Stimulated activated CD8-positive, alpha-beta memory T cell treated with anti-CD3 and anti-CD28 coated beads, Interleukin-12 subunit alpha, Interleukin-12 subunit beta, amount 100 ng/mL, for 4 hours (primary cell): ENCODE data around the gene CDR2L.

Source experiments
- DNase-seq: peaks from one replicate; pipeline ENCODE4 v3.0.0-alpha.2; 2020; ENCODE audit warnings: low read depth

Gene CDR2L

DNA sequence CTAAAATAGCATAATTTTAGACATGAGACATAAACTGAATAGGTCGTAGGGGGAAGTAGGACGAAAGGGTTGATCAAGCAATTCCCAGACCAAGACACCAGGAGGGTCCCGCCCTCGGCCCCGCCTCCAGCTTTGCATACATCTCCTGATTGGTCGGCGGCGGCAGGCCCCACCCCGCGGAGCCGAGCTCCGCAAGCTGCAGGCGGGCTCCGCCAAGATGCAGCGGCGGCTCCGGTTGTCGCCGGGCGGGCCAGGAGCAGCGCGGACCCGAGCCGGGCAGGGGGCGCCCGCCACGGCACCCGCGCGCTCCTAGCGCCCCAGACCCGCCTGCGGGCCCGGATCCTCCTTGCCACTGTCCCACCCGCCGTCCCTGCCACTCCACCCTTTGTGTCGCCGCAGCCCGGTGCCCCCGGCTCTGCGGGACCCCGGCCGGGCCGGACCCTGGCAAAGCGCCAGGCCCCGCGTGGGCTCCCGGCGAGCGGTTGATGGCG lies at the start of gene CDR2L:
Gene CDR2L (plus strand): TSS at position 215 of the 491 bp plus-strand sequence. CDS start 412 bp downstream, outside the sequence.
- DNase-seq, result peak; percentile 82

DNA sequence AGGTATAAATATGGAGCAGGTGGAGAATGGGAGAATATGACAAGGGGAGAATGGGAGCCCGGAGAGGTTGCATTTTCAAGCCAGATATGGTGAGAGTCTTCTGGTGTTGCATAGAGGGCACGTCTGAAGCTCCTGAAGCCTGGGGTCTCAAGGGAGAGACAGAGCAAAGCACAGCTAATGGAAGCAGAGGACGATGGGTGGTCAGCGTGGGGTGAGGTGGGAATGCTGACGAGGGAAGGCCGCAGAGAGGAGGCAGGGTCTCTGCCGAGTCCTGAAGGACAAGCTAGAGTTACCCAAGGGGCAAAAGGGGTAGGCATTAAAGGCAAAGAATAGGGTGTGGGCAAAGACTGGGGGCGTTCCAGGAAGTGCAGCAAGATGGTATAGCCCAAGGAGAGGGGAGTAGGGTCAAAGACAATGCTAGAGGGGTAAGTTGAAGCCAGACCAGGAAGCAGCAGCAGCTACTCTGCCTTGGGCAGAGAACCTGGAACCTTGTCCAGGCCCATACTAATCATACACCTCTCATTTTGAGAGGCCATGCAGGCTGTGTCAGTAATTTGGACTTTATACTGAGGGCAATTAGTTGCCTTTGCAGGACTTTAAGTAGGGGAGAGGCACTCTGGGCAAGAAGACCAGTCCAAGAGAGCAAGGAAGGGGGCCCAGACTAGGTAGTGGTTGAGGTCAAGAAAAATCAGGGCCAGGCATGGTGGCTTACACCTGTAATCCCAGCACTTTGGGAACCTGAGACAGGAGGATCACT lies 49.1 kb upstream of the CDR2L start:
- DNase-seq, result no peak

DNA sequence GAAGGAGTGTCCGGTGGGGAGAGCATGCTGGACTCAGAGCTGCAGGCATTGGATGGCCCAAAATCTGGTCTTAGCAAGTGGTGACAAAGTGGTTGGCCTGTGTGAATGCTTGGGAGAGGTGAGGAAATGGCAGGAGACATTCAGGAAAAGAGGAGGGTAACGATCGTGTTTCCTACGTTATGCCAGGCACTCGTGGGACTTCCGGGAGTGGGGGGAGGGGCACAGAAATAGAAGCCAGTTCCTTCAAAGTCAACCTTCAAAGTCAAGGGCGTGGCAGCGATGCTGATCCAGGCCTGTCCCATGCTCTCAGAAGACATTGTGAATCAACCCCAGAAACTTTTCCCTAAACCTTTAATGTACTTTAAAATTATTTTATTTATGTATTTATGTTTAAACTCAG lies 47.9 kb upstream of the CDR2L start:
- DNase-seq, result no peak

DNA sequence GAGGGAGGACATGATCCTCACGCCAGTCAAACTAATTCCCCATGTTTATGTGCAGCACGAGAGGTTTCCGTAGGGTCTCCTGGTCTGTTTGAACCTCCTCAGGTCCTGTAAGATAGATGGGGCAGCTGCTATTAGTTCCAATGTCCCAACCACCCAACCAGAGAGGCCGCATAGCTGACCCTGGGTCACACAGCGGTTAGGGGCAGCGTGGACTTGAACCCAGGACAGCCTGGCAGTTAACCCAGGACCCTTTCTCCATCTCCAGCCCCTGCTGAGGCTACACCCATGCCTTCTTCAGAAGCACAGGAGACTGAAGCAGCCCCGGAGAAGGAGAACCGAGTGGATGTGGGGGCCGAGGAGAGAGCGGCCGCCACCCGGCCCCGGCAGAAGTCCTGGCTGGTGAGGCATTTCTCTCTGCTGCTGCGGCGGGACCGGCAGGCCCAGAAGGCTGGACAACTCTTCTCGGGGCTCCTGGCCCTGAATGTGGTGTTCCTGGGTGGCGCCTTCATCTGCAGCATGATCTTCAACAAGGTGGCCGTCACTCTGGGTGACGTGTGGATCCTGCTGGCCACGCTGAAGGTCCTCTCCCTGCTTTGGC lies 46.2 kb upstream of the CDR2L start:
- no peak for DNase-seq

DNA sequence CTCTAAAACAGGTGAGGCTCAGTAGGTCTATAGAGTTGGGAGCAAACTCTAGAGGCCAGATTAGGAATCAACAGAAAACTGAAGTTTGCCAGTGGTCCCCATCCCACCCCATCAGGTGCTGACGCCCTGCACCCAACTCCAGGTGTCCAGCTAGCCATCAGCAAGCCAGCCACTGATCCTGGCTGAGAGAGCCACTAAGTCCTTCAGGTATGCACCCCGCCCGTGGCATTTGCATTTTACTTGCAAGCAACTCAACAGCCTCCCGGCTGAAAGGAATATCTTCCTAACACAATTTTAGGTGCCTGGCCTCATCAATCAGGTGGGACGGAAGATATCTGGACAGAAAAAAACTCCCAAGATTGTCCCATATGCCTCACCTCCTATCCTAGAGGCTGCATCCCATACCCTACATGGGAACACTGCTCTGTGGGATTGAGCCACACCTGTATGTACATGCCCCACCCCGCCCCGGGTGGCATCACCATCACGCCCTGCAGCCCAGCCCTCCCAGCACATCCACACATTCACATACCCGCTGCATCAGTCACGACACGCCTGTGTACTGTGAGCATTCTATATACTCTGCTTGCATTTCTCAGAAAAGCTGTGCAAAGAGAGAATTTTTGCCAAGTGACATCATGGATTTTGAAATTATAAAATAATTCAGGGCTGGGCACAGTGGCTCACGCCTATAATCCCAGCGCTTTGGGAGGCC lies 43.5 kb upstream of the CDR2L start:
- no peak for DNase-seq

- DNase-seq, result no peak
Observed at GRCh38 chr17:74945543-74945942, 41.9 kb upstream of the CDR2L start.

DNA sequence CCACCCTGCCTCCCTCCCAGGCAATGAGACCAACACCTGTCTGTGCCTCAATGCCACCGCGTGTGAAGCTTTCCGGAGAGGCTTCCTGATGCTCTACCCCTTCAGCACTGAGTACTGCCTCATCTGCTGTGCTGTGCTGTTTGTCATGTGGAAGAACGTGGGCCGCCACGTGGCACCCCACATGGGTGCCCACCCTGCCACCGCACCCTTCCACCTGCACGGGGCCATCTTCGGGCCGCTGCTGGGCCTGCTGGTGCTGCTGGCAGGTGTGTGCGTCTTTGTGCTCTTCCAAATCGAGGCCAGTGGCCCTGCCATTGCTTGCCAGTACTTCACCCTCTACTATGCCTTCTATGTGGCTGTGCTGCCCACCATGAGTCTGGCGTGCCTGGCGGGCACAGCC lies 40.8 kb upstream of the CDR2L start:
- DNase-seq, result no peak

DNA sequence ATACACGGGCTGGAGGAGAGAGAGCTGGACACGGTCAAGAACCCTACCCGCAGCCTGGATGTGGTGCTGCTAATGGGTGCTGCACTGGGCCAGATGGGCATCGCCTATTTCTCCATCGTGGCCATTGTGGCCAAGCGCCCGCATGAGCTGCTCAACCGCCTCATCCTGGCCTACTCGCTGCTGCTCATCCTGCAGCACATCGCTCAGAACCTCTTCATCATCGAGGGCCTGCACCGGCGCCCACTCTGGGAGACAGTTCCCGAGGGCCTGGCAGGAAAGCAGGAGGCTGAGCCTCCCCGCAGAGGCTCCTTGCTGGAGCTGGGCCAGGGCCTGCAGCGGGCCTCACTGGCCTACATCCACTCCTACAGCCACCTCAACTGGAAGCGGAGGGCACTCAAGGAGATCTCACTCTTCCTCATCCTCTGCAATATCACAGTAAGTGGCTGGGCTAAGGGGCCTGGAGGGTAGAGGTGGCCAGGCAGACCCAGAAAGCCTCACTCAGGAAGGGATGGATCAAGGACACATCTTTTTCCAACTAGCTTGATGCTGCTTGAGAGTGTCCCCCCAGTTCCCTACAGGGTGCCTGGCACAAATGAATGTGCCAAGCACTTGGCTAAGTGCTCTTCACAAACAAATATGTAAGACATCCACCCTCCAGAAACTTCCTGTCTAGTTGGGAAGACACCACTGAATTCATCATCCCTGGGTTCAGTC lies 40.2 kb upstream of the CDR2L start:
- no peak for DNase-seq

- DNase-seq, result no peak
Observed at GRCh38 chr17:74949455-74950115, 37.8 kb upstream of the CDR2L start.

DNA sequence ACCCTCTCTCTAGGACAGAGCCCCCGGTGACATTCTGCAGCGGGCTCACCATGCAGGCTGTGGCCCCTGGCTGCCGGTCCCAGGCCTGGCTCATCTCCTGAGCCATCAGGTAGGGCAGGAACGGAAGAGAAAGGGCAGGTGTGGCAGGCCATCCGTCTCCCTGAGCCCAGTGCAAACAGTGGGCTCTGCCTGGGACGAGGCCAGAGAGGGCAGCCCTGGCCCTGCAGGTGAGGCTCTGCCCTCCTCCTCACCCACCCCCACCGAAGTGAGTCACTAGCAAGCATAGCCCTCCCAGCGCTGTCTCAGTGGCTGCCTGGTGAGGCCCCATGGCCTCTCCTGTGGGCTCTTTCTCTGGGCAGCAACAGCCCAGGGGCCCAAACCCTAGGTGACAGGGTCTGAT lies 37.2 kb upstream of the CDR2L start:
- no peak for DNase-seq

DNA sequence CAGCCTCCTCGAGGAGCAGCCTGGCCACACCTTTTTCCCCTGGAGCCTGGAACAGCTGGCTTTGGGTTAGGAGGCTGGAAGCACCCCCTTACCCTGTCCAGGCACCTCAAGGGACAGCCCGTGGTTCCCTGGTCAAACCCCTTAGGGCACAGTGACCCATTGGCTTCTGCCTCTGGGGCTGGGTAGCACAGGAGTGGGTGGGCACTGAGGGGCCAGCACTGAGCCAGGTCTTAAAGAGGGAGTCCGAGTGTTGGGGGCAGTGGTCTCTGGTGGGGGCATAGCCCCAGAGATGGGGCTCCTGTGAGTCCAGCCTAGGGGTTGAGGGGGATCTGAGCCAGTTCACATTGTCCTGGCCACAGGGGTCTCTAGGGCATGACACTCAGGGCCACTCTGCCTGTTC lies 36.4 kb upstream of the CDR2L start:
- no peak for DNase-seq

DNA sequence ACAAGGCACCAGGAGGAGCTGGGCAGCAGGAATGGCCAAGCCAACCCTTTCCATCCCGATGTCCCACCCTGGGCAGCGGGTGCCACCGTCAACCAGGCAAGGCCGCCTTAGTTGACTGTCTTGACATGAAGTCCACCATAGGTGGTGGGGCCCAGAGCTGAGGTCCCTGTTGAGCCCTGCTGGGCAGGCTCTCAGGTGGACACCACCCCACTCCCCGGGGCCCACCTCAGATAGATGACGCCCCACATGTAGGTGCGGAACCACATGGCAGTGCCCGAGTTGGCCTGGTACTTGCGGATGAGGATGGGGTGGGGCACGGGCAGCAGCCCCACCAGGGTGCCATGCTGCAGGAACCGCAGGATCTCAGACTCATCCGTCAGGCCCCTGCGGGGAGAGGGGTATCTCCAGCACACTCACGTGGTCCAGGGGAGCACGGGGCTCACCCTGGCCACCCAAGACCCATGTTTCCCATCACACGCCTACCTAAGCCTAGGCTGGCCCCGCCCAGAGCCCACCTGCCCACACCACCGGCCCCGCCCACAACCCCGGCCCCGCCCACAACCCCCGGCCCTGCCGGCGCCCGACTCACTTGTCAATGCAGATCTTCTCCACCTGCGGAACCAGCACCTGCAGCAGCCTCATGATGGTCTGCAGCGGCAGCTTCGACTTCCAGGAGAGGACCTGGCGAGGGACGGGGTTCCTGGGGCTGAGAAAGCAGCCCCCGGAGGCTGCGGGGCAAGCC lies 35.6 kb upstream of the CDR2L start:
- DNase-seq, result no peak

DNA sequence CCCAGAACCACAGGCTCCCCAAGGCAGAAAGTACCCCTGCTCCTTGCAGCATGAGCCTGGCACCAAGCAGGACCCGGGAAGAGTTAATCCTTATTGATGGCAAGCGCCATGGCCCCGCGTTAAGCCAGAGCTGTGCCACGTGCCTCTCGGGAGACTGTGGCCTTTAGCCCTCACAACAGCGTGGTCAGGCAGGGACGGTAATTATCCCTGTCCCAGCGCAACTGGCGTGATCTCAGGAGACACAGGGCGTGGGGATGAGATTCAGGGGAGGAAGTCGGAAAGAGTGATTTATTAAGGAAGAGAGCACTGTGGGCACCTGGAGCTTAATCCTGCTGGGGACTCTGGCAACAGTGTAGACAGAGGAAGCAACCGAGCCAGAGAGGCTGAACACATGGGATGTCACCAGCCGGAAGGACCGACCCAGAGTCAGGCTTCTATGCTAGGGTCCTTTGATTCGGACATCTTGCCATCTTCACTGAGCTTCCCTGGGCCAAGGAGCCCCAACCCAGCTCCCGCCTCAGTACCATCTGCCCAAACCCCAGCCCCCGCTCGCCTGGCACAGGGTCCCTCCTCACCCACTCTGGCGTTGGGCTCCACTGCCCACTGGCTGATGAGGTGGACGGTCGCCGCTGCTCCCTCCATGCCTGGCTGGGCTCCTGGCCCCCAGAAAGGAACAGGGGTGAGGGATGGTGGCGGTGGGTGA lies 34.9 kb upstream of the CDR2L start:
- no peak for DNase-seq

DNA sequence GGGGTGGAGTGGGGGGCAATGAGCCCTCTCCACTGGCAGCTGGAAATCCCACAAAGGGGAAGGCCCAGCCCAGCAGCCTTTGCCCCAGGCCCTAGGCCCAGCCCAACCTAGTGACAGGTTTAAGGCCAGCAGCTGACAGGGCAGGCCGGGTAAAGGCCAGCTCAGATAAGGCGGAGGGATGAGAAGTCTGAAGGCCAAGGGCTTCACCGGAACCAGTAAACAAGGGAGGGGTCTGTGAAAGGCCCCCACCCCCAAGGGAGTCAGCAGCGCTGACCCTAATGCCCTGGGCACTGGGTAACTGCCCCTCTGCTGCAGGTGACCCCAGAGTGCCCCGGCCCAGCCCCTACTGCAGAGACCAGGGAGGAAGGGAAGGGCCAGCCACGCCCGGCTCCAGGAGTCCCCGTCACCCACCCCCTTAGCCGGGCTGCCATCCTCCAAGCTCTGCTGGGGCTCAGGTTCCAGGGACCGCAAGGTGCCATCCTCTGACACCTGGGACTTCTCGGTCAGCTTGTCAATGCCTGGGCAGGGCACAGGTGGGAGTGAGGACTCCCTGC lies 34.2 kb upstream of the CDR2L start:
- no peak for DNase-seq

GRCh38 chr17:74954115-74954514 lies 33.3 kb upstream of the CDR2L start:
- no peak for DNase-seq

DNA sequence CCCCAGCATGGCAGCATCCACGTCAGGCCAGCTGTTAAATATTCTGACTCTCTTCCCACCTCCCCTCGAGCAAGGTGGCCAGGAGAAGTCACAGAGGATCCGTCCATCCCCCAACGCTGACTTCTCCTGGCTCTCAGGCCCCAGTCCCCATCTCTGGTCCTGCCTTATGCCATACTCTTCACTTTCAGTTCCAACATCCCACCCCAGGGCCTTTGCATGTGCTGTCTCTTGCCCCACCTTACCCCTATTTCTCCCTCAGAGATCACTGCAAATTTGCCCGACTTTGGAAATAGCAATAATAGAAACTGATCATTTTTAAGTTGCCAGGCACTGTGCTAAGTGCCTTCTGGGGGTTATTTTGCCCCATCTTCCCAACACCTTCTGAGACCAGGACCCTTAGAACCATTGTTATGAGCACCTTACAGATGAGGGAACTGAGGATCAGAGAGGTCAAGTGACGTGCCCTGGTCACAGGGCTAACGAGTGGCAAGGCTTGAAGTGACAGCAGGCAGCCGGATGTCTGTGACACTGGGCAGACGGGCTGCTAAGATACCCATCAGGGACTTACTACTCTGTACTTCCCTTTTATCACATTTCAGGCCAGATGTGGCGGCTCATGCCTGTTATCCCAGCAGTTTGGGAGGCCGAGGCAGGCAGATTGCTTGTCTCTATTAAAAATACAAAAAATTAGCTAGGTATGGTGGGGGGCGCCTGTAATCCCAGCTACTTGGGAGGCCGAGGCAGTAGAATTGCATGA lies 32.6 kb upstream of the CDR2L start:
- DNase-seq, result no peak

- DNase-seq, result no peak
Observed at GRCh38 chr17:74956093-74956492, 31.3 kb upstream of the CDR2L start.

- peak; percentile 58 for DNase-seq
Observed at GRCh38 chr17:74957935-74958740, 29.3 kb upstream of the CDR2L start.
